ENCODE data around the gene TMEM115.

The TMEM115 gene

GRCh38 chr3:50375258-50375931 is 16.1 kb upstream of the TMEM115 start:
- no peak for DNase-seq

DNA sequence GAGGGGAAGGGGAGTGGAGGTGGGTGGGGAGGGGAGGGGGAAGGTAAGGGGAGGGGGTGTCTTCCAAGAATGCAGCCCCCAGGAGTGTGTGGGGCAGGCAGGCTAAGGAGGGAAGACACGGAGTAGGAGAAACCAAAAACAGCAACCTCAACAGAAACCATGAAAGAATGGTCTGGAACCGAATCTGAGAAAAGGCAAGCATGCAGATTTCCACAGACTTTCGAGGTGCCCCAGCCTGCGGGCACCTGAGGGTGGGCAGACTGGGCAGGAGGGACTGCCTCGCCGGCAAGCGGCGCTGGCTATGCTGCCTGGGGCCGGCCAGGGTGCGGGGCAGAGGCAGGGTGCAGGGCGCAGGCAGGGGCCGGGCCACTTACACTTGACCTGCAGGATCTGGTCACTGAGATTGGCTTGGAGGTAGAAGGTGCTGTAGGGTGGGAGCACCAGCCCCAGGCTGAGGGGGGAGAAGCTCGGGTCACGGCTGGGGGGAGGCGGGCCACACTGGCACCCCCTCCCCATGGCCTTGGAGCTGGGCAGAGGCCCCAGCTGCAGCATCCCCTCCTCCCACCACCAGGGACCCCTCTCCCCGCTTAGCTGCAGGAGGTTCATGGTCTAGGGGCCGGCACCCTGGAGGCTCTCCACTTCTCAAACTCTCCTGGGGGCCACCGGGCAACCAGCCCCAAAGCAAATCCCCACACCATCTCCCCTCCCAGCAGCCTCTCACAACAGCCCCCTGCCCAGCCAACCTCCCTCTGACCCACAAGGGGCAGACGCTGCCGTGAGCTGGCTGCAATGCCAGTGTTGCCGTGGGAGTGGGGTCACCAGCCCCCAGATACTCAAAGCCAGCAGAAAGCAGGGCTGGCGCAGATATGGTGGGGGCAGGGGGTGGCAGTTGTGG is 15.3 kb upstream of the TMEM115 start:
- no peak for DNase-seq

- no peak for DNase-seq
Measured at GRCh38 chr3:50373146-50374051, 14.1 kb upstream of the TMEM115 start.

DNA sequence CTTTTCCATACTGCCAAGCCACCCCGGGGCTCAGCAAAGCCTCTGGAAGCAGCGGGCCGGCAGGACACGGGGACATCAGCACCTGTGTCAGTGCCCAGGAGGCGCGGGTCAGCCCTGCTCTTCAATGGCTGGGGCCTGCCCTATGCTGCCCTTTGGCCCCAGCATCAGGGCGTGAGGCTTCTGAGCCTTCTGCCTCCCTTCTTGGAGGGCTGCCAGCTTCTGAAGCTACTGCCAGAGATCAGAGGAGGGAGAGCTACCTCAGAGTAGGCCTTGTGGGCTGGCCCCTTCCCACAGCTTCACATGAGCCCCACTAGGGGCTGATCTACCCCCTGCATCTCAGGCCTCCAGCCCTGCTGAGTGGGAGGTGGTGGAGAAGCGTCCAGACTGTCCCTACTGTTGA is 13.0 kb upstream of the TMEM115 start:
- DNase-seq, result no peak

- no peak for DNase-seq
Measured at GRCh38 chr3:50371133-50371685, 11.9 kb upstream of the TMEM115 start.

DNA sequence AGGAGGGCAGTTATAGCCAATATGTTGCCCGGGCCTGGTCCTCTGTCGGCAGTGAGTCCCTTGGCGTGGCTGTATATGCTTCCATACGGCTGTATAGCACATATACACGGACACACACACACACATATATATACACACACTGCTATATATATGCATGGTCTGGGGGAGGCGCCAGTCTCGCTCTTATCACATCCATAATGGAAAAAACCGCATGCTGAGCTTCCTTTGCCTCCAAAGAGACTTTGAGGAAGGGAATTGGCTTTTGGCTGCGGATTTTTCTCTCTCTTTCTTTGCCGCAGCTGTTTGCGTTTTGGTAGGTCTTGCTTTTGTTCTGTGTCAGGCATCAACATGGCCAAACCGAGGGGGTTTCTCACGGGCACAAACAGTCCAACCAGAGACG is 11.3 kb upstream of the TMEM115 start:
- no peak for DNase-seq

DNA sequence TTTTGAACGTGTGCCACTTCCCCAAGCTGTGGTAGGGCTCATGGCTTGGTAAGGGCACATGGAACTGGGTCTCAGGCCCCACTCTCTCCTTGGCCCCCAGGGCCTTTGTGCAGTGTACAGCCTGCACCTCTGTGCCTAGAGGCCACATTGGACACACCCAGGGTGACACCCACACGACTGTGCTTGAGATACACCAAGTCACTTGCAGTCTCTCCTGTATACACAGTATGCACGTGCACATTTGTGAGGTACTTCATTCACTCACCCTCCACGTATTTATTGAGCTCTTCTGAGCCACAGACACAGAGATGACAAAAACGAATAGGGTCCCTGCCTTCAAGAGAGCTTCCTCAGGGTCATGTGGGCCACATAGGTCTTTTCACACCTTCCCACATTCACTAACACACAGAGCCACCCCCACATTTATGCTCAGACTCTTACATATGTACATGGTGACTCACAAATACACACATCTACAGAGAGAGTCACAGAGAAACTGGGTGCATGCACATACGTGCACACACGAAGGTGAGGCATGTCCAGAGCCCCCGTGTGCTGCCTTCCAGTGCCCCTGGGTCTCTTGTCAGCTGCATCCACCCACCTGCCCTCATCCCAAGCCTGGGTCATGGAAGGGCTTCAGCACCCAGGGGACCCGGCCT is 9.8 kb upstream of the TMEM115 start:
- no peak for DNase-seq

GRCh38 chr3:50365842-50366220 is 6.5 kb upstream of the TMEM115 start:
- no peak for DNase-seq

DNA sequence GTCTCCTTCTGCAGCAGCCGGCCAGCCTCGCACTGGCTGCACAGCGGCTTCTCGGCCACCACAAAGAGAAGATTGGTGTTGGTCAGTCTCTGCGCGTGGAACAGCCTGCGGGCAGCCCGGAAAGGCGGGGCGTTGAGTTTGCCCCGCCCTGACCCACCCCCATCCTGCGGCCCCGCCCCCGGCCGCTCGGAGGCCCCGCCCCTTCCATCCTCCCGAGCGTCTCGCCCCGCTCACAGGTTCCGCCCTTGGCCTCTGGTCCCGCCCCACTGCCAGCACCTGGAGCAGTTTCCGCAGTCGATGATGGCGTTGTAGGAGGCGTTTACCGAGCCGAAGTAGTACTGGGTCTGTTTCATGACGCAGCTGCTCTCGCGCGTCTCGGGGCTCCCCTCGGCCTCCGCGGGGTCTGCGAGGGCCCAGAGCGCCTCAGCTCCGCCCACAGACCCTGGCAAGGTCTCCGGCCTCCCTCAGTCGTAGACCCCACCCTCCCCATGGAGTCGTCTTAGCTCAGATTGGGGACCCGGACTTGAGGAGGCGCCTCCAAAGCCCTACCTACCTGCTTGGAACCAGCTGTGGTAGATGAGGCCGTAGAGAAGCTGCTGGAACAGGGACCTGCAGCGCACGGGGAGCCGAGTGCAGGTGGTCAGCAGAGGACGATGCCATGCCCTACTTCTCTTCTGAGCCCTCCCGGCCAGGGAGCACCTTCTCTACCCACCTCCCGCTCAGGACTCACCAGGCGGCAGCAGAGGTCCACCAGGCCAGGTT is 5.9 kb upstream of the TMEM115 start:
- DNase-seq, result peak; percentile 21

- no peak for DNase-seq
Measured at GRCh38 chr3:50364573-50365079, 5.3 kb upstream of the TMEM115 start.

DNA sequence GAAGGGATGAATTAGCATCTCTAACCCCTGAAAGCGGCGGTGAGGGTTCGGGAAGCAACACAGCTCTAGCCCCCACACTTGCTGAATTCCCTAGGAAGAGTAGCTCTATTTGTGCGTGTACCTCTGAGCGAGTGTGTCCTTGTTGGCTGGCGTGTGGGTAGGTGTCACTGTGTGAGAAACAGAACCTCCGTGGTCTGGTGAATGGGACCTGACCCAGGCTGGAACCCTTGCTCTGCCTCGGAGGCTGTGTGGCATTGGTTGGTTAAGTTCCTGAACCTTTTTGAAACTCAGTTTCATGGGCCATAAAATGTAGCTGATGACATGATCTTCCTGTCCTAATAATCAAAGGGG is 414 bp upstream of the TMEM115 start:
- no peak for DNase-seq

GRCh38 chr3:50358355-50358910 is 888 bp downstream of the TMEM115 start:
- DNase-seq, result no peak

DNA sequence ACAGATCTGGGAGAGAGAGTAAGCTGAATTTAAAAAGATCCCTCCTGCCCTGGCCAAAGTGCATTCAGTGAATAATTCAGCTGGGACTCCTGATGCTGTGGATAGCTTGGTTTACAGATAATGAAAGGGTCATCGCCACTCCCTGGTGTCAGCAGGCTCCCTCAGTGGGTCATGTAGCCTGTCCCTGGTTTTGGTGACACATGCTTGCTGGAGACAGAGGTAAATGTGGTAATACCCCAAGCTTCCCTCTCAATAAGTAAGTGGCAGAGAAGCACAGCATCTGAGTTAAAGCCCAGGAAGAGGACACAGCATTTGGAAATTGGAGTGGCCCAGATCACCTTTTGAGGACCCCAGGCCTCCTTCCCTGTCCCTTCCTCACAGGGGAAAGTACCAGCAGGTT is 1.8 kb downstream of the TMEM115 start:
- DNase-seq, result no peak

DNA sequence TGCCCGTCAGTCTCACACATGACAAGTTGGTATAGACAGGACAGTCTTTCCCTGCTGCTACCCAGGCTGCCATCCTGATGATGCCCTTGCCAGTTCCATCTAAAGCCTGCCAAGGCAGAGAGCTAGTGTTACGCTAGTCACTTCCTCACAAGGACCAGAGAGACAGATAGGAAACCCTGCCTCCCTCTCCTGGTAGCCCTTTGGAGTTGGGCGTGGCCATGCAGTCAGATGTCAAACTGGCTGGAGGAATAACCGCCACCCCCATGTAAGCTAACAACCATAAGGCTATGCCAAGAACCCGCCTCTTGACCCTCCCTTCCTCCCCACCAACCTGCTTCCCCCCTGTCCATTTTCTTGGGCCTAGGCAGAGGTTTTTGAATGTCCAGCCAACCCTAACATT is 2.8 kb downstream of the TMEM115 start:
- DNase-seq, result no peak

- DNase-seq, result no peak
Measured at GRCh38 chr3:50355829-50356552, 3.3 kb downstream of the TMEM115 start.

DNA sequence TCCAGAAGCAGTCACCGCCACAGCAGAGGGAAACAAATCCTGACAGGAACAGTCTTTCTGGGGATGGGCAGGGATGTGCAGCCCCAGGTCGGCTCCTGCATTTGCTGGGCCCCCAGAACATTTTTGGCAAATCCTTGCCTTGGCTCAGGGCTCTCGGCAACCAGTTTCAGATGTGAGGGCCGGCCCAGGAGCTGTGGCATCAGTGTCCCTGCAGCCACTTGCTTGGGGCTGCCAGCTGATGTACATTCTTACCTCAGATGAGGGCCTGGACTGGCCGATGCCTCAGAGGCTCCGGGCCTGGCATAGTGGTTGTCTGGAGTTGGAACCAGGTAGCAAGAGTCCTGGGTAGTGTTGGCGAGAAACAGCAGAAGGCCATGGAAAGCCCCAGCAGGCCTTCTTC is 4.5 kb downstream of the TMEM115 start:
- DNase-seq, result no peak

DNA sequence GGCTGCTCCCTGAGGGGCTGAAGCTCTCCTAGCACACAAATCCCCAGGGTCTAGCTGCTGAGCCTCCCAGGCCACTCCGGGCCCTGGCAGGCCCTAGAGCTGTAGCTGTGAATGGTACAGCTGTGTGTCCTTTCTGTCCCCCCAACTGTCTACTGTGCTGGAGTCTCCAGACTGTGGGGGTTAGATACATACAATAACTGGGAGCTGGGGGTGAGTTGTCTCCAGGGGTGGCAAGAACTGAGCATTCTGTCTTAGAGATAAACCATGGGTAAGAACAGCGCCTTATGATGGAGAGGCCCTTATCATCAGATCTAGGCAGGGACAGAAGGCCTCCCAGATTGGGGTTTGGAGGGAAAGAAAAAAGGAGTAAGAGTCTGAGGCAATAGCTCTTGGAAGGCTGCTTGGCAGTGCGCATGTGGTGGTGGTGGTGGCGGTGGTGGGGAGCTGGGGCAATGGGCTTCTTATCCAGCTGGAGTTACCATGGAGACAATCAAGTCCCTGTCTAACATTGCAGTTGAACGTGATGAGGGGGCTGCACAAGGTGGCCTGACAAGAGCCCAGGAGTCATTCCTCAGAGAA is 5.0 kb downstream of the TMEM115 start:
- no peak for DNase-seq

DNA sequence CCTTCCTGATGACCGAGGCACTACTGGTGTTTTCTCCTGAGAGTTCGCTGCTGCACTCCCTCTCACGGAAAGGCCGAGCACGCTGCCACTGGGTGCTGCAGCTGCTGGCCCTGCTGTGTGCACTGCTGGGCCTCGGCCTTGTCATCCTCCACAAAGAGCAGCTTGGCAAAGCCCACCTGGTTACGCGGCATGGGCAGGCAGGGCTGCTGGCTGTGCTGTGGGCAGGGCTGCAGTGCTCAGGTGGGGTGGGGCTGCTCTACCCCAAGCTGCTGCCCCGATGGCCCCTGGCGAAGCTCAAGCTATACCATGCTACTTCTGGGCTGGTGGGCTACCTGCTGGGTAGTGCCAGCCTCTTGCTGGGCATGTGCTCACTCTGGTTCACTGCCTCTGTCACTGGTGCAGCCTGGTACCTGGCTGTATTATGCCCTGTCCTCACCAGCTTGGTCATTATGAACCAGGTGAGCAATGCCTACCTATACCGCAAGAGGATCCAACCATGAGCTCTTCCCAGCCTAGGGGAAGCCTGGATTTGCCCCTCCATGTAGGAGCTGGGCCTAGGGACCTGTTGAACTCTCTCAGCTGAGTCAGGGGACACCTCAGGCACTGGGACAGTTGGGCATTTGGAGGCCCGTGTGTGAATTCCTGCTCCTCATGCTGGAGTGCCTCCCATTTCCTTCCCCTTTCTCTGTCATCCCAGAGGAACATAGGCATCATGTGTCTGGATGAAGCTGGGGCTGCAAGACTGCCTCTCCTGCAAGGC is 5.9 kb downstream of the TMEM115 start:
- DNase-seq, result no peak

DNA sequence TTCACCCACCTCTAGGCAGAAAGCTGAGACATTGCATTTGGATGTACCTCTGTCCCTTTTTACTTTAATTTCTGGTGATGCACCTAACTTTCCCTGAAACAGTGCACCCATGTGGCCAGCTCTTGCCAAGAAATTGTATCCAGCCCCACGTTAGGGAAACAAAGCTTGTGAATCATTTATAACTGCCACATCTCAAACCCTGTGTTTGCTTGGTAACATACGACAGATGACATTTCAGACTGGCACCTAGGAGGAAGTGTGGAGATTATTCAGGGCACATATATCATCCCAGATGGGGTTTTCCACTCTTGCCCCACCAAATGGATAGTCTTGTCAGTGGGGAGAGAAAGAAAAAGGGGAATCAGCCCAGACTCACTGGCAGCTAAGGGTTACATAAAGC is 6.5 kb downstream of the TMEM115 start:
- no peak for DNase-seq

Measured in NCI-H2081 treated with DMSO at 0.1 percent for 48 hours (cell line).